ENCODE measurements around the gene PSKH1. TPM values are rescaled to one million over a fixed set of nuclear protein-coding genes. Genes with fewer than 3 reads are reported as not detected.
A peak's percentile ranks its signal among the peaks of the same experiment; 100 is the strongest.

PSKH1 gene
- total and polyA plus RNA-seq, 9 of the 15 experiments (the other 6 are each of a cell fraction or from before 2014, with no cell fraction given), result 0.96 to 20.9 (median 9.4) TPM

DNA sequence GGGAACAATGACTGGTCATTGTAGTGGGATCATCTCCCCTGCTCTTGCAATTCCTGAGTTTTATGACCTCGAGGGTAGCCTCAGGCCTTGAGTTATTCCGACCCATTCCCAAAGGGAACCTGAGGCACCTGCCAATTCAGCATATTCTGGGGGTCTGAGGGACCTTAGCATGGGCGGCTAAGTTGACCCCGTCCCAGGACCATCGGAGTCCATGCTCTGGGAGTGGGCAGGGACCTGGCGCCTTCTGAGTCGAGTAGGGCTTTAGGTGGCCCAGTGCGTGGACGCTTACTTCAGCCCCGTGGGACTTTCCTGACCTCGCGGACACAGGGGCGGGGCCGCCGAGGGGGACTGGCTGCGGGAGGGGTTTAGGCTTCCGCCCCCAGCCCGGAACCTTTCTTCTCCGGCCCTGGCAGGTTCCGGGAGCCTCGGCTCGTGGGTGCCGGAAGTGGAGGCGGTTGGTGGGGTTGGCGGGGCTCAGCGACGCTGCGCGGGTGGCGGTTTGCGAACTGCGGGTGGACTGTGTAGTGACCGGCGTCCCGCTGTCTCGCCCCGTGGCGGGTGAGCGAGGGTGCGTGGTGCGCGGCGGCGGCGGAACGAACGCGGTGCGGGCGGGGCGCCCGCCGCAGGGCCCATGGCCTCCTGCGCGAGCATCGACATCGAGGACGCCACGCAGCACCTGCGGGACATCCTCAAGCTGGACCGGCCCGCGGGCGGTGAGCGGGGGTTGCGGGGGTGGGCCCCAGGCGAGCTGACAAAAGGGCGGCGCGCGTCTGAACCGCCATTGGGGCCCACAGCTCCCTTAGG, 20.2 kb upstream of the PSKH1 start, which contains the start of gene EDC4 (continued):
- TF ChIP-seq CHD7 (IDR thresholded peaks at IDR 0.05; ENCODE audit: low read depth, low read length), result no peak
- peak; percentile 63 to 83; a peak in 2 of 4 replicates for TF ChIP-seq TEAD1 (CRISPR knock-in tag; IDR thresholded peaks at IDR 0.05)
- TF ChIP-seq, protein P1, sequence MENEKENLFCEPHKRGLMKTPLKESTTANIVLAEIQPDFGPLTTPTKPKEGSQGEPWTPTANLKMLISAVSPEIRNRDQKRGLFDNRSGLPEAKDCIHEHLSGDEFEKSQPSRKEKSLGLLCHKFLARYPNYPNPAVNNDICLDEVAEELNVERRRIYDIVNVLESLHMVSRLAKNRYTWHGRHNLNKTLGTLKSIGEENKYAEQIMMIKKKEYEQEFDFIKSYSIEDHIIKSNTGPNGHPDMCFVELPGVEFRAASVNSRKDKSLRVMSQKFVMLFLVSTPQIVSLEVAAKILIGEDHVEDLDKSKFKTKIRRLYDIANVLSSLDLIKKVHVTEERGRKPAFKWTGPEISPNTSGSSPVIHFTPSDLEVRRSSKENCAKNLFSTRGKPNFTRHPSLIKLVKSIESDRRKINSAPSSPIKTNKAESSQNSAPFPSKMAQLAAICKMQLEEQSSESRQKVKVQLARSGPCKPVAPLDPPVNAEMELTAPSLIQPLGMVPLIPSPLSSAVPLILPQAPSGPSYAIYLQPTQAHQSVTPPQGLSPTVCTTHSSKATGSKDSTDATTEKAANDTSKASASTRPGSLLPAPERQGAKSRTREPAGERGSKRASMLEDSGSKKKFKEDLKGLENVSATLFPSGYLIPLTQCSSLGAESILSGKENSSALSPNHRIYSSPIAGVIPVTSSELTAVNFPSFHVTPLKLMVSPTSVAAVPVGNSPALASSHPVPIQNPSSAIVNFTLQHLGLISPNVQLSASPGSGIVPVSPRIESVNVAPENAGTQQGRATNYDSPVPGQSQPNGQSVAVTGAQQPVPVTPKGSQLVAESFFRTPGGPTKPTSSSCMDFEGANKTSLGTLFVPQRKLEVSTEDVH (IDR thresholded peaks at IDR 0.05; ENCODE audit: low read depth, partially characterized antibody), result peak; percentile 90
- TF ChIP-seq USF1 (CRISPR knock-in tag; IDR thresholded peaks at IDR 0.05), result no peak
- peak; percentile 55 for TF ChIP-seq STAG1 (CRISPR knock-in tag; IDR thresholded peaks at IDR 0.05; ENCODE audit: borderline replicate concordance)
- no peak for TF ChIP-seq HMG20B (CRISPR knock-in tag; IDR thresholded peaks at IDR 0.05)
- peak; percentile 30 for TF ChIP-seq SMAD1 (IDR thresholded peaks at IDR 0.05; ENCODE audit: low read depth, low read length, partially characterized antibody)
- peak; percentile 90 for TF ChIP-seq SIN3B (IDR thresholded peaks at IDR 0.05; ENCODE audit: low read depth)
- no peak for TF ChIP-seq BACH1 (tag; IDR thresholded peaks at IDR 0.05)
- peak; percentile 77 for TF ChIP-seq SUPT5H (IDR thresholded peaks at IDR 0.05)
- TF ChIP-seq BMI1 (IDR thresholded peaks at IDR 0.05; ENCODE audit: low read length), result no peak
- TF ChIP-seq ZNF551 (CRISPR knock-in tag; IDR thresholded peaks at IDR 0.05), result no peak
- TF ChIP-seq PHF8 (IDR thresholded peaks at IDR 0.05; ENCODE audit: borderline replicate concordance, low read length), result peak; percentile 93; the same call in 1 of the 2 replicates
